ENCODE results near the gene ANKRD13C.

The ANKRD13C gene

DNA sequence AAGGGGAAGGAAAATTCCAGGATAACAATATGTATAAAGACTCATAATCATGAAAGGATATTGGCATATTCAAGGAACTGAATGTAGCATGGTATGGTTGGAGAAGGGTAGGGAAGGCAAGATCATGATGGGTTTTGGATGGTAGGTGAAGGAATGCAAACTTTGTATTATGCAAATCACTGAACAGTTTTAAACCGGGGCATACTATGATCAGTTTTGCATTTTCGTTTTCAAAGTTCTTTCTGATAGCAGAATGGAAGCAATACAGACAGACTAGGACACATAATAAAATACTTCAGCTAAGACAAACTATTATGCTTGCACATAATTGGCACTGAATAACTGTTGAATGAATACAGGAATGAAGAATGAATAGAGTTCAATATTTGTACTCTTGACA lies 42.1 kb upstream of the ANKRD13C start:
- ATAC-seq = no peak
- TF ChIP-seq ZC3H10 (CRISPR knock-in tag; IDR thresholded peaks at IDR 0.05) (no peak), OSR1 (CRISPR knock-in tag; IDR thresholded peaks at IDR 0.05) (no peak), TCF4 (CRISPR knock-in tag; IDR thresholded peaks at IDR 0.05; ENCODE audit: borderline replicate concordance) (no peak), RARB (CRISPR knock-in tag; IDR thresholded peaks at IDR 0.05) (no peak), ZNF70 (CRISPR knock-in tag; IDR thresholded peaks at IDR 0.05) (no peak)

GRCh38 chr1:70392626-70393025 lies 38.1 kb upstream of the ANKRD13C start:
- TF ChIP-seq ARNTL (CRISPR knock-in tag; IDR thresholded peaks at IDR 0.05; ENCODE audit: borderline replicate concordance, low read depth) = no peak
- no peak for TF ChIP-seq ESRRG (CRISPR knock-in tag; IDR thresholded peaks at IDR 0.05)
- no peak for TF ChIP-seq TOX (CRISPR knock-in tag; IDR thresholded peaks at IDR 0.05; ENCODE audit: borderline replicate concordance)
- TF ChIP-seq CREB5 (CRISPR knock-in tag; IDR thresholded peaks at IDR 0.05; ENCODE audit: low read depth) = no peak
- no peak for TF ChIP-seq TSHZ2 (CRISPR knock-in tag; IDR thresholded peaks at IDR 0.05)
- TF ChIP-seq ZNF8 (CRISPR knock-in tag; IDR thresholded peaks at IDR 0.05) = no peak
- no peak for TF ChIP-seq PPARA (CRISPR knock-in tag; IDR thresholded peaks at IDR 0.05; ENCODE audit: borderline replicate concordance)
- TF ChIP-seq ZC3H10 (CRISPR knock-in tag; IDR thresholded peaks at IDR 0.05) = no peak
- TF ChIP-seq CSRNP3 (CRISPR knock-in tag; IDR thresholded peaks at IDR 0.05) = no peak
- TF ChIP-seq ZFP30 (CRISPR knock-in tag; IDR thresholded peaks at IDR 0.05) = no peak
- no peak for TF ChIP-seq SNAI2 (CRISPR knock-in tag; IDR thresholded peaks at IDR 0.05)
- TF ChIP-seq CSDC2 (CRISPR knock-in tag; IDR thresholded peaks at IDR 0.05) = no peak
- TF ChIP-seq TCF4 (CRISPR knock-in tag; IDR thresholded peaks at IDR 0.05; ENCODE audit: borderline replicate concordance) = no peak
- TF ChIP-seq GLIS3 (CRISPR knock-in tag; IDR thresholded peaks at IDR 0.05) = no peak
- TF ChIP-seq ISL1 (CRISPR knock-in tag; IDR thresholded peaks at IDR 0.05) = no peak
- TF ChIP-seq, protein P1, sequence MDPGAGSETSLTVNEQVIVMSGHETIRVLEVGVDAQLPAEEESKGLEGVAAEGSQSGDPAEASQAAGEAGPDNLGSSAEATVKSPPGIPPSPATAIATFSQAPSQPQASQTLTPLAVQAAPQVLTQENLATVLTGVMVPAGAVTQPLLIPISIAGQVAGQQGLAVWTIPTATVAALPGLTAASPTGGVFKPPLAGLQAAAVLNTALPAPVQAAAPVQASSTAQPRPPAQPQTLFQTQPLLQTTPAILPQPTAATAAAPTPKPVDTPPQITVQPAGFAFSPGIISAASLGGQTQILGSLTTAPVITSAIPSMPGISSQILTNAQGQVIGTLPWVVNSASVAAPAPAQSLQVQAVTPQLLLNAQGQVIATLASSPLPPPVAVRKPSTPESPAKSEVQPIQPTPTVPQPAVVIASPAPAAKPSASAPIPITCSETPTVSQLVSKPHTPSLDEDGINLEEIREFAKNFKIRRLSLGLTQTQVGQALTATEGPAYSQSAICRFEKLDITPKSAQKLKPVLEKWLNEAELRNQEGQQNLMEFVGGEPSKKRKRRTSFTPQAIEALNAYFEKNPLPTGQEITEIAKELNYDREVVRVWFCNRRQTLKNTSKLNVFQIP (CRISPR knock-in tag; IDR thresholded peaks at IDR 0.05; ENCODE audit: borderline replicate concordance, low read depth) = no peak
- TF ChIP-seq ZFP3 (CRISPR knock-in tag; IDR thresholded peaks at IDR 0.05) = no peak
- no peak for TF ChIP-seq OSR1 (CRISPR knock-in tag; IDR thresholded peaks at IDR 0.05)
- TF ChIP-seq BACH2 (CRISPR knock-in tag; IDR thresholded peaks at IDR 0.05; ENCODE audit: borderline replicate concordance) = no peak
- ATAC-seq = no peak

DNA sequence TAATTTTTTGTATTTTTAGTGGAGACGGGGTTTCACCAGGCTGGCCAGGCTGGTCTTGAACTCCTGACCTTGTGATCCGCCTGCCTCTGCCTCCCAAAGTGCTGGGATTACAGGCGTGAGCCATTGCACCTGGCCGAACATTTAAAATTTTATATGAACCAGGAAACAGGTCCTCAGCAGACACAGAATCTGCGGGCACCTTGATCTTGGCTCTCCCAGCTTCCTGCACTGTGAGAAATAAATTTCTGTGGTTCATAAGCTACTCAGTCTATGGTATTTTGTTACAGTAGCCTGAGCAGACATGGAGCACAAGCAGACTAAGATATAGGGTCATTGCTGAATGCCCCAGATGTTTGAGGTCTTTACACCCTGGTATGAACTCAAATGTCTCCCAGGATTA lies 33.0 kb upstream of the ANKRD13C start:
- ATAC-seq = no peak
- no peak for TF ChIP-seq BACH2 (CRISPR knock-in tag; IDR thresholded peaks at IDR 0.05; ENCODE audit: borderline replicate concordance)
- TF ChIP-seq RARB (CRISPR knock-in tag; IDR thresholded peaks at IDR 0.05) = no peak
- TF ChIP-seq ARNTL (CRISPR knock-in tag; IDR thresholded peaks at IDR 0.05; ENCODE audit: borderline replicate concordance, low read depth) = no peak
- no peak for TF ChIP-seq PPARA (CRISPR knock-in tag; IDR thresholded peaks at IDR 0.05; ENCODE audit: borderline replicate concordance)
- no peak for TF ChIP-seq CSRNP3 (CRISPR knock-in tag; IDR thresholded peaks at IDR 0.05)
- no peak for TF ChIP-seq TSHZ2 (CRISPR knock-in tag; IDR thresholded peaks at IDR 0.05)
- TF ChIP-seq, protein P2, sequence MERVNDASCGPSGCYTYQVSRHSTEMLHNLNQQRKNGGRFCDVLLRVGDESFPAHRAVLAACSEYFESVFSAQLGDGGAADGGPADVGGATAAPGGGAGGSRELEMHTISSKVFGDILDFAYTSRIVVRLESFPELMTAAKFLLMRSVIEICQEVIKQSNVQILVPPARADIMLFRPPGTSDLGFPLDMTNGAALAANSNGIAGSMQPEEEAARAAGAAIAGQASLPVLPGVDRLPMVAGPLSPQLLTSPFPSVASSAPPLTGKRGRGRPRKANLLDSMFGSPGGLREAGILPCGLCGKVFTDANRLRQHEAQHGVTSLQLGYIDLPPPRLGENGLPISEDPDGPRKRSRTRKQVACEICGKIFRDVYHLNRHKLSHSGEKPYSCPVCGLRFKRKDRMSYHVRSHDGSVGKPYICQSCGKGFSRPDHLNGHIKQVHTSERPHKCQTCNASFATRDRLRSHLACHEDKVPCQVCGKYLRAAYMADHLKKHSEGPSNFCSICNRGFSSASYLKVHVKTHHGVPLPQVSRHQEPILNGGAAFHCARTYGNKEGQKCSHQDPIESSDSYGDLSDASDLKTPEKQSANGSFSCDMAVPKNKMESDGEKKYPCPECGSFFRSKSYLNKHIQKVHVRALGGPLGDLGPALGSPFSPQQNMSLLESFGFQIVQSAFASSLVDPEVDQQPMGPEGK (CRISPR knock-in tag; IDR thresholded peaks at IDR 0.05; ENCODE audit: borderline replicate concordance) = no peak
- TF ChIP-seq ESRRG (CRISPR knock-in tag; IDR thresholded peaks at IDR 0.05) = no peak
- no peak for TF ChIP-seq TCF4 (CRISPR knock-in tag; IDR thresholded peaks at IDR 0.05; ENCODE audit: borderline replicate concordance)
- no peak for TF ChIP-seq SNAI2 (CRISPR knock-in tag; IDR thresholded peaks at IDR 0.05)
- TF ChIP-seq TOX (CRISPR knock-in tag; IDR thresholded peaks at IDR 0.05; ENCODE audit: borderline replicate concordance) = no peak
- TF ChIP-seq ZNF565 (CRISPR knock-in tag; conservative IDR thresholded peaks at IDR 0.05; ENCODE audit: low read depth) = no peak
- TF ChIP-seq ZNF8 (CRISPR knock-in tag; IDR thresholded peaks at IDR 0.05) = no peak
- TF ChIP-seq GLIS3 (CRISPR knock-in tag; IDR thresholded peaks at IDR 0.05) = no peak
- TF ChIP-seq ZFP30 (CRISPR knock-in tag; IDR thresholded peaks at IDR 0.05) = no peak
- TF ChIP-seq ISL1 (CRISPR knock-in tag; IDR thresholded peaks at IDR 0.05) = no peak
- no peak for TF ChIP-seq ZNF70 (CRISPR knock-in tag; IDR thresholded peaks at IDR 0.05)
- no peak for TF ChIP-seq ZFP3 (CRISPR knock-in tag; IDR thresholded peaks at IDR 0.05)
- no peak for TF ChIP-seq ZC3H10 (CRISPR knock-in tag; IDR thresholded peaks at IDR 0.05)

All from SK-N-SH treated with all-trans-retinoic acid at 6 μM for 48 hours (cell line).